HG03280 (cell line): ENCODE data around the gene BLTP2.
A peak's percentile ranks its signal among the peaks of the same experiment; 100 is the strongest.

Experiments
- ATAC-seq: cut with Tn5 transposase; IDR thresholded peaks from one replicate; pipeline ENCODE4 v1.9.1; 2021; ENCODE audit warnings: mild to moderate bottlenecking, moderate library complexity; ENCODE audit not compliant: unreplicated experiment

BLTP2 gene

DNA sequence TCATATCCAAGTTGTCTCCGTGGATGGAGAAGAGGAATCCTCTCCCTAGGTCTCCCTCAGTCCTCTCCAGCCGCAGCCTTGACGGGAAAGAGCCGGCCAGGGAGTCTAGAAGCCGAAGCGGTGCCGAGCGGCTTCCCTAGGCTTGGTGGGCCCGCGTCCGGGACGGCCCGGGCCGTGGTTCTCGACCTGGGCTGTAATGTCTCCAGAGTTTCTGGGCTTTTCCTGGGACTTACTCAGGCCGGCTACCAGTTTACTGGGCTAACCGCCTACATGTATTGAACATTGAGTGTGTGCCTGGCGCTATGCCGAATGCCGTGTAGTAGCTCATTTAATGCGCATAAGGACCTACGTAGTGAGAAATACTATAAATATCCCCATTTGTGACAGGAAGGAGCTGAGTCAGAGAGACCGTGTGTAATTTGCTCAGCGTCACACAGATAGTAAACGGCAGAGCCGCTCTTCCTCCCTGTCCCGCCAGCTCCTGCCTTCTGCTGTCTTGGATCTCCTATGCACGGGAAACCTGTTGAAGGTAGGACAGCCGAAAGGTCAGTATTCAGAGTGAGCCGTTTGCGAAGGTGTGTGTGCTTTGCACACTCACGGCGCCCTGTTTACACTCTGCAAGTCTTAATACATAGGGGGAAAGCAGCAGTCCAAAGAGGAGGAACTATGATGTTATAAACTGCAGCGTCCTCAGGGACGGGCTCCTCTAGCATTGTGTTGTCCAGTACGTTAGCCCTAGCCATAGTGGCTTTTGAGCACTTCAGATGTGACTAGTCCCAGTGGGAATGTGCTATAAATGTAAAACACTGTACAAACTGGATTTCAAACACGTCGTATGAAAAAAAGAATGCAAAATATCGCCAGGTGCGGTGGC, 45.4 kb downstream of the BLTP2 start:
- peak; percentile 35 for ATAC-seq

DNA sequence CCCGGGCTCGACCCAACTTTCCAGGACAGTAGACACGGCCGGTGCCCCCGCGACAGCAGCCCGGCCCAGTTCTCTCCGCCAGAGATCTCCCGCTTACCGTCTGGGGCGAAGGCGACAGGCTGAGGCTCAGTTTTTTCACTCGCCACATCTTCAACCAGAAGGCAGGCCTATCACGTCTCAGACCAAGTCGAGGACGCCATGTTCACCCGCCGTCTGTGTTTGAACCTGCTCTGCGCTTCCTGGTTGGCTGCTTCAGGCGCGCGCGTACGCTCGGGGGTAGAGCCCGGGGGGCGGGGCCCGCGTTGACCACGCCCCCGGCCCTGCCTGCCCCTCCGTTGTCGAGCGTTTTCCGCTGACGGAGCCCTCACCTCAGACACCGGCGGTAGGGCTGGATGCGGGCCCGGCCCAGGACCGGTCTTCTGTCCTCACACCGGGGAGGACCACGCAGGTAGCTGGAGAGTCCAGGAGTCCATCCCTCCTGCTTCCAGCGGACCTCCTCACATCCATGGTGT, 46.1 kb downstream of the BLTP2 start, which contains the start of gene SPAG5:
SPAG5 (minus strand) TSS at position 227 of the 512 bp plus-strand sequence; CDS start at position 148, 79 bp downstream.
- peak; percentile 85 for ATAC-seq

DNA sequence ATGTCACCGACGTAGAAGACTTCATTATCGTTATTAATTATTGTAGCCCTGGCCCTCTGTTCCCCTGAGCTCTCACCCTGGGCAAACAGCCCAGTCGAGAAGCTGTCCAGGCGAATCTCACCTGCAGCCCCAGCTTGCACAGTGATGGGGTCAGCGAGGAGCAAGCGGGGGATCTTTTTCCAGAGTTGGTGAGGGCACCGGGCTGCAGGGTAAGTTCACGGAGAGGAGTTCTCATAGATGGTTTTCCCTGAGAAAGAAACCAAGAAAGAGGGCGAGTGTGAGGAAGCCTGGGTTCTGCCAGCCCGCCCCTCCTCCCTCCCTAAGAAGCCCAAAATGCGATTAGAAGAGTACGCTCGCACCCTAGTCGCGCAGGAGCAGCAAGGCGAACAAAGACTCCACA, 46.6 kb downstream of the BLTP2 start:
- peak; percentile 1 for ATAC-seq

DNA sequence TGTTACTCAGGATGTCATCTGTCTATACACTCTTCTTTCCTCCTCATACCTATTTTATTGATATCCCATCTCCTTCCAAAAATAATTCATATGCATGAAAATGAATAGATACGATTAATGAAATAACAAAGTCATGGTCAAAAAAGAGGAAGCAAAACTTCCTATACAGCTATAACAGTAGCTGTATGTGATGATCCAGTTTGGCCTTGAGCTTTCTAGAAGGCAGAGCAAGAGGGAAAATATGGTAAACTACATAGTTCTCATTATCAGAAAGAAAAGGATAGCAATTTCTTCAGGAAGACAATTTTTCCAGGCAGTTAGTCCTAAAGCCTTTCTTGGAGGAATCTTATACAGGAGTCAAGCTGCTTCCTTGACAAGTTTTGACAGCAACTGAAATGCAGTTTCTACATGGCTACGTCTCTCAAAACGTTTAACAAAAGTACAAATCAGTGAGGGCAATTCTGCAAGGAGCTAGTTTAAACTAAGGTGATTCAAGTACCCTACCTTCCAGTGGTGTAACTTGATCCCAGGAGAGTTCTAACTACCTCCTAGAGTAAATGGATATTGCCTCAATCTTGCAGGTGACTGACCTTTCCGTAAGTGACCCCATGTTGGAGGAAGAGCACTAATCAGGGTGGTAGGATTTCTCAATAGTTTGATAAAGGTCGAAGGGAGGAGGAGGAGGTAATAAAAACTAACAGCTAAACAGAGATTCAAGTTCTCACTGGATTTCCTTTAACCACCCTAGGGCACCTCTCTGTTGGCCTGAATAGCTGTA, 47.2 kb downstream of the BLTP2 start:
- no peak for ATAC-seq
